HG03432 (cell line): ENCODE data around the gene DIPK1B.

Source experiments
- ATAC-seq: cut with Tn5 transposase; IDR thresholded peaks from one replicate; pipeline ENCODE4 v1.9.1; 2021; ENCODE audit warnings: mild to moderate bottlenecking, moderate library complexity; ENCODE audit not compliant: unreplicated experiment

The DIPK1B gene

GRCh38 chr9:136733611-136734010, 21.2 kb downstream of the DIPK1B start:
- no peak for ATAC-seq

DNA sequence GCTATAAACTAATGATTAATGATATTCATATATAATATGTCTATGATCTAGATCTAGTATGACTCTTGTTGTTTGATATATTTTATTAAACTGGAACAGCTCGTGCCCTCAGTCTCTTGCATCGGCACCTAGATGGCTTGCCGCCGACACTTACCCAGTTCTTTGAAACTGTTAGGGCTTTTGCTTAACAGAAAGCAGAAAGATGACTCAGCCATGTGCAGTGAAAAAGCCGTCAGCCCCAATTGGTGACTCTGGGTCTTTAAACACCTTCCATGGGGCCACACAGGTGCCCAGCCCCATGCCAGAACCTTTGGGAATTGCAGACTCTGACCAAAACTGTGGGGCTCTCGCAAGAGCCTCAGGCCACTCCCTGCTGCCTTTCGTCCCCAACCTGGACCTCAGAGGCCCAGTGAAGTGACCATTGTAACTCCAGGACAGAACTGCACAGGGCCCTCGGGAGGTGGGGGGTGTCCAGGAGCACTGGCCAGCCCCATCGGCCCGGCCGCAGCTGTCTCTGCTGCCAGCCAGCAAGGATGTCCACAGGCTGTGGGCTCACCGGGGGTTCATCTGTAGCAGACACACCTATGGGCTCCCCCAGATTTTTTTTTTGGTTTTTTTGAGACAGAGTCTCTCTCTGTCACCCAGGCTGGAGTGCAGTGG, 22.6 kb downstream of the DIPK1B start:
- ATAC-seq = no peak

GRCh38 chr9:136735812-136736480, 23.6 kb downstream of the DIPK1B start:
- ATAC-seq = no peak

DNA sequence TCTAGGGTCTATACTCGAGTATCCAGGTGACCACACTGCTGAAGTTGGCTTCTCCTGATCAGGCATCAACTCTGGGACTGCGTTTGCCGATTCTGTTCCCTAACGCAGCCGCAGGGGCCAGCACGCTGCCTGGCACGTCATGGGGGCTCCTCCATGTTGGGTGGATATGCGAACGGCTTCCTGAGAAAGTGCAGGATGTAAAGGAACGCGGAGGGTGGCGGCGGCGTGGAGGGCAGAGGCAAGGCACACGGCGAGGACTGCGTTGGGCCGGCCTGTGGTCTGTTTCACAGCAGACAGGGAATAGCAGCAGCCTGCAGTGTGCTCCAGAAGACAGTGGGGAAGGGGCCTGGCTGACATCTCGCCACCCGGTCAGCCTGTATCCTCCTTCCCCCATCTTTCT, 26.6 kb downstream of the DIPK1B start:
- no peak for ATAC-seq

DNA sequence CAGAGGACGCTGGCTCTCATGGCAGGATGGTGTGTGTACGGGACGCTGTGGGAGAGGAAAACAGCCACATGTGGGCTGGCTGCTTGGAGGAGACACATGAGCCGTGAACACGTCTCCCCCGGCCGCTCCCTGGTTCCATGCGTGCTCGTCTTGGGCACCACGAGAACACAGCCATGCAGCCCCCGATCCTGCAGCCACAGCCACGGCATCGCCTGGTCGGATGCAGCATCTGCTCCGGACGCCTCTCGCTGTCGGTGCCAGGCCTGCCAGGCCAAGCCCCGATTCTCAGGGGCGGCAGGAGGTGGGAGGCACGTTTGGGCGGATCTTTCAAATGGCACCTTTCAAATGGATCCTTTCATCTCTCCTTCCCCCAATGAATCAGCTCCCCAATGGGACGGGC, 27.1 kb downstream of the DIPK1B start:
- no peak for ATAC-seq

DNA sequence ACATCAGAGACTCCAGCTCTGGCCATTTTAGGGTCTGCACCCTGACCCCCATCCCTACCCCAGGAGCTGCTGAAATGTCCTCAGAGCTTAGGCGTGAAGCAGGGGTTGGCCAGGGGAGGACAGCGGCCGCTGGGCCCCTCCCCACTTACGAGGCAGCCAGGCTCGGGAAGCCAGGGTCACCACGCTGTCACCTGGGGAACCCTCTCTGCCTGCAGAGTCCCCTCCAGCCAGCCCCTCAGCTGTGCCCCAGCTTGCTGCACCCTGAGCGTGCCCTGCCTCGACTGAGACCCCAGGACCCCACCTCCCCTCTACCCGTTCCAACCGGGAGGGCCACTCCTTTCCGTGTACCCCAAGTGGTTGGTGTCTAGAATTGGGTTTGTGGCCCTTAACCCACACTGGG, 27.7 kb downstream of the DIPK1B start:
- ATAC-seq = no peak

- ATAC-seq = no peak
These were observed 28.1 kb downstream of the DIPK1B start for GRCh38 chr9:136740491-136740890.

- ATAC-seq = no peak
These were observed 28.9 kb downstream of the DIPK1B start for GRCh38 chr9:136740971-136741882.

GRCh38 chr9:136741883-136742571, 29.7 kb downstream of the DIPK1B start:
- peak; percentile 56 for ATAC-seq

- ATAC-seq = no peak
These were observed 30.4 kb downstream of the DIPK1B start, which contains the start of gene LCN10 for GRCh38 chr9:136742591-136743391. TSS of gene LCN10 (minus strand) at chr9:136742940. CDS start at chr9:136742903, 37 bp downstream.

GRCh38 chr9:136743639-136744211, 31.4 kb downstream of the DIPK1B start:
- no peak for ATAC-seq

GRCh38 chr9:136744773-136745172, 32.4 kb downstream of the DIPK1B start:
- ATAC-seq = no peak

DNA sequence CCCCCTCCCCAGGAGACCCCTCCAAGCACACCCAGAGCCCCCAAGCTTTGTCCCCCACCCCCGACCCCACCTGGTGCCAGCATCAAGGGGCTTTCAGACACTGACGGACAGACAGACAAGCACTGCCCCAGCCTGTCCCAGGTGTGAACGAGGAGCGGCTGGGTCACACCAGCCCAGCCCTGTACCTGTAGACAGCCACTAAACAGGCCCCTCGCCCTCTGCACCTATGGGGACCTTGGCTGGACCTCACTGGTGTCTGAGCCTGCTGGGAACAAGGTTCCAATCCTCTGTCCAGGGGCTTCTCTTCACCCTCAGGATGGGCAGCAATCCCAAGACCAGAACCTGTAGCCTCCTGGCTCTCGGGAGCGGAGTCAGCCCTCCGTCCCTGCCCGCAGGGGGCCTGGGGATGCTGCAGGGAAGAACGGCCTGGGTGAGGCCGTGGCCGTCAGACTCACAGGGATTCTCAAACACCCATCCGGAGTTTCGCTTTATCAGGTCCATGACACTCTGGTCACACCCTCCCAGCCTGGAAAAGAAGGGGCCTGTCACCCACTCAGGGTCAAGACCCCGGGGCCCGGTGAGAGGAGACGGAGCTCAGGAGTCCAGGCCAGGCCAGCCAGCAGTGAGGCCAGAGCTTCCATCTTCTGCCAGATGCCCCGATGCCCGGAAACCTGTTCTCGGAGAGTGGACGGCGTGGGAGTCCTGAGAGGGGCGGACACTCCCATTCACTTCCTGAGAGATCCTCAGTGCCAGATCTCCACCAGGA, 33.2 kb downstream of the DIPK1B start:
- no peak for ATAC-seq

DNA sequence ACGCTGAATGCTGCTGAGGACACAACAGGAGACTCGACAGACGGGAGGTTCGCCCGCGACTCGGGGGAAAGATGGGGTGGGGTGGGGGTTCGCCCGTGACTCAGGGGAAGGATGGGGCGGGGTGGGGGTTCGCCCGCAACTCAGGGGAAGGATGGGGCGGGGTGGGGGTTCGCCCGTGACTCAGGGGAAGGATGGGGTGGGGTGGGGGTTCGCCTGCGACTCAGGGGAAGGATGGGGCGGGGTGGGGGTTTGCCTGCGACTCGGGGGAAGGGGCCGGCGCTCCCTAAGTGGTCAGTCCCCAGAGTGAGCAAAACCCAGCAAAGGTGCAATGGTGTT, 33.8 kb downstream of the DIPK1B start:
- ATAC-seq = no peak

DNA sequence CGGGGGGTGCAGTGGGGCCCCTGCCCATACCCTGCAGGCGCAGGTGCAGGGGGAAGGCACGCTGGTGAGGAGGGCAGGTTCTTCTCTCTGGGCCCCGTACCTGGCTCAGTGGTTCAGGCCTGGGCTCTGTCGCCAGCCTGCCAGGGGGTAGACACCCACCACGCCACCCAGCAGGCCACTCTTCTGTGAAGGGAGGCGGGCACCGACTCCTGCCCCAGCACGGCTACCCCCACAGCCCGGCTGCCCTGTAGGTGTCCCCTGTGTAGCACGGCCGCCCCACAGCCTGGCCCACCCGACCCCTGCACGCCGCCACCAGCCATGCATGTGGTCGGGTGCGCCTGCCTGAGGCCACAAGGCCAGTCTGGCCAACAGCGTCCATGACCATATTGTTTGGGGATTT, 34.2 kb downstream of the DIPK1B start:
- no peak for ATAC-seq

GRCh38 chr9:136747161-136748060, 35.0 kb downstream of the DIPK1B start:
- ATAC-seq = no peak

DNA sequence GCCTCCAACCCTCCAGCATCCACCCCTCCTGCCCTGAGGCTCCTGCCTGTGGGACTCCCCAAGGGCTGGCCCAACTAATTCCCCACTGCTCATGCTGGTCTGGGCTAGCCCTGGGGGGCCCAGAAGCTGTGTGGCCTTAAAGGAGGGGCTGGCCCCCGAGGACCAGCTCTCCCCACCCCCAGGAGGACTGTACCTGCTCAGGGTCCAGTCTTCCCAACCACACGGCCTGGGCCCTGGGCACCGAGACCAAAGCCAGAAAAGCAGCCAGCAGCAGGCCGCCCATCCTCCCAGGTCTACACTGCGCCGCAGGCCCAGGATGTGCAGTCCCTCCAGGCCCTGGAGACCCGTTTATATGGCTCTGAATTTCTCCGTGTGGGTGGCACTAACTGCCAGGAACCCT, 35.8 kb downstream of the DIPK1B start, which contains the start of gene LCN6:
Gene LCN6, minus strand, starts transcription at position 325 of the 400 bp plus-strand sequence. Its CDS starts 42 bp downstream, at position 283.
- no peak for ATAC-seq
